Measurements from ENCODE around the gene KIAA1328. TPM values are rescaled to one million over a fixed set of nuclear protein-coding genes. Genes with fewer than 3 reads are reported as not detected.

KIAA1328 gene
- total and polyA plus RNA-seq, 4 donors, result 0.95 to 7.4 (median 2.9) TPM

DNA sequence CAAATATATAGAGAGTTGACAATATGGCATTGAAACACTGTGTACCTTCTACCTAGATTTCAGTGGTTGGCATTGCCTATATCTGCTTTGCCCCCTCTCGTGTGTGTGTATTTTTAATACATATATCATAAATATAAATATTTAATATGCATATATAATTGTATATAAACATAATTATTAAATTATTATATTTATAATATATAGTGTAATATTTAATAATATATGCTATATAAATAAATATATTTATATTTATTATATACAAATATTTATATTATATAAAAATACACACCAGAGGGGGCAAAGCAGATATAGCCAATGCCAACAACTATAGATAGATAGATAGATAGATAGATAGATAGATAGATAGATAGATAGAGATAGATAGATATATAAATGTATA is 124.1 kb downstream of the KIAA1328 start:
- no peak for TF ChIP-seq ATF3 (IDR thresholded peaks at IDR 0.05)
- TF ChIP-seq JUND (IDR thresholded peaks at IDR 0.05), result no peak
- no peak for TF ChIP-seq GABPA (IDR thresholded peaks at IDR 0.05 in 1 of 2, conservative IDR thresholded peaks at IDR 0.05 in 1 of 2)
- no peak for TF ChIP-seq EGR1 (IDR thresholded peaks at IDR 0.05; ENCODE audit: low read depth in 2 of 2)
- TF ChIP-seq REST (IDR thresholded peaks at IDR 0.05), result no peak
- TF ChIP-seq MAX (IDR thresholded peaks at IDR 0.05), result no peak
- TF ChIP-seq HNF4G (IDR thresholded peaks at IDR 0.05), result no peak
- no peak for TF ChIP-seq NR2F2 (IDR thresholded peaks at IDR 0.05)
- TF ChIP-seq, protein P1, sequence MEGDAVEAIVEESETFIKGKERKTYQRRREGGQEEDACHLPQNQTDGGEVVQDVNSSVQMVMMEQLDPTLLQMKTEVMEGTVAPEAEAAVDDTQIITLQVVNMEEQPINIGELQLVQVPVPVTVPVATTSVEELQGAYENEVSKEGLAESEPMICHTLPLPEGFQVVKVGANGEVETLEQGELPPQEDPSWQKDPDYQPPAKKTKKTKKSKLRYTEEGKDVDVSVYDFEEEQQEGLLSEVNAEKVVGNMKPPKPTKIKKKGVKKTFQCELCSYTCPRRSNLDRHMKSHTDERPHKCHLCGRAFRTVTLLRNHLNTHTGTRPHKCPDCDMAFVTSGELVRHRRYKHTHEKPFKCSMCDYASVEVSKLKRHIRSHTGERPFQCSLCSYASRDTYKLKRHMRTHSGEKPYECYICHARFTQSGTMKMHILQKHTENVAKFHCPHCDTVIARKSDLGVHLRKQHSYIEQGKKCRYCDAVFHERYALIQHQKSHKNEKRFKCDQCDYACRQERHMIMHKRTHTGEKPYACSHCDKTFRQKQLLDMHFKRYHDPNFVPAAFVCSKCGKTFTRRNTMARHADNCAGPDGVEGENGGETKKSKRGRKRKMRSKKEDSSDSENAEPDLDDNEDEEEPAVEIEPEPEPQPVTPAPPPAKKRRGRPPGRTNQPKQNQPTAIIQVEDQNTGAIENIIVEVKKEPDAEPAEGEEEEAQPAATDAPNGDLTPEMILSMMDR (IDR thresholded peaks at IDR 0.05; ENCODE audit: low read depth, low read length, missing input control), result no peak
- TF ChIP-seq SP1 (IDR thresholded peaks at IDR 0.05), result no peak
- no peak for TF ChIP-seq RXRA (IDR thresholded peaks at IDR 0.05)
- TF ChIP-seq YY1 (IDR thresholded peaks at IDR 0.05), result no peak
- no peak for TF ChIP-seq RAD21 (IDR thresholded peaks at IDR 0.05)
- TF ChIP-seq TAF1 (conservative IDR thresholded peaks at IDR 0.05), result no peak
- no peak for TF ChIP-seq FOXA1 (IDR thresholded peaks at IDR 0.05)
- TF ChIP-seq ZBTB33 (IDR thresholded peaks at IDR 0.05), result no peak
- TF ChIP-seq HNF4A (conservative IDR thresholded peaks at IDR 0.05), result no peak
- TF ChIP-seq FOXA2 (IDR thresholded peaks at IDR 0.05), result no peak
- Histone ChIP-seq H3K4me1 (ENCODE audit: control insufficient read depth in 4 of 4, insufficient read depth in 4 of 4, low read length in 3 of 4) (no peaks in the 10 kb centered on the region), H3K4me3 (ENCODE audit: low read depth in 1 of 3, low read length in 3 of 3) (no peak overlapping the region), H3K27me3 (ENCODE audit: control insufficient read depth in 4 of 4, insufficient read depth in 4 of 4, low read length in 3 of 4) (no peaks in the 10 kb centered on the region), H3K9ac (ENCODE audit: low read depth in 1 of 2, low read length in 2 of 2) (no peak overlapping the region), H3K27ac (ENCODE audit: low read depth in 1 of 2, low read length in 2 of 2) (no peak overlapping the region), H3K36me3 (ENCODE audit: control insufficient read depth in 4 of 4, insufficient read depth in 3 of 4, low read depth in 1 of 4, low read length in 3 of 4) (no peaks in the 10 kb centered on the region), H3K9me3 (ENCODE audit: control insufficient read depth in 4 of 4, low read length in 3 of 4) (no peaks in the 10 kb centered on the region)
- no peak for DNase-seq (ENCODE audit: low spot score)
- 96% methylated on average over 1 of the region's 1 CpG for WGBS
